ENCODE results near the gene SGCA.

The SGCA gene

GRCh38 chr17:50130559-50131305 is 35.1 kb upstream of the SGCA start:
- DNase-seq (ENCODE audit: low spot score), result peak; percentile 53

GRCh38 chr17:50132104-50132794 is 33.6 kb upstream of the SGCA start:
- TF ChIP-seq CTCF (IDR thresholded peaks at IDR 0.05; ENCODE audit: extremely low read depth, missing control alignments), result no peak
- DNase-seq (ENCODE audit: low spot score), result peak; percentile 49

More at GRCh38 chr17:50130559-50131305, 35.1 kb upstream of the SGCA start:
- no peak for TF ChIP-seq CTCF (IDR thresholded peaks at IDR 0.05; ENCODE audit: extremely low read depth, missing control alignments)

GRCh38 chr17:50133028-50133768 is 32.6 kb upstream of the SGCA start:
- no peak for TF ChIP-seq CTCF (IDR thresholded peaks at IDR 0.05; ENCODE audit: extremely low read depth, missing control alignments)
- DNase-seq (ENCODE audit: low spot score), result no peak

- no peak for DNase-seq (ENCODE audit: low spot score)
- no peak for TF ChIP-seq CTCF (IDR thresholded peaks at IDR 0.05; ENCODE audit: extremely low read depth, missing control alignments)
These were observed 32.1 kb upstream of the SGCA start for GRCh38 chr17:50133769-50134099.

GRCh38 chr17:50134206-50135110 is 31.3 kb upstream of the SGCA start:
- no peak for DNase-seq (ENCODE audit: low spot score)
- no peak for TF ChIP-seq CTCF (IDR thresholded peaks at IDR 0.05; ENCODE audit: extremely low read depth, missing control alignments)

GRCh38 chr17:50135316-50136095 is 30.3 kb upstream of the SGCA start:
- no peak for DNase-seq (ENCODE audit: low spot score)
- TF ChIP-seq CTCF (IDR thresholded peaks at IDR 0.05; ENCODE audit: extremely low read depth, missing control alignments), result no peak

Data from GM20000 (cell line).